ENCODE data around the gene USP53.
A peak's percentile ranks its signal among the peaks of the same experiment; 100 is the strongest.

The USP53 gene

GRCh38 chr4:119299260-119299671 lies 86.8 kb downstream of the USP53 start:
- ATAC-seq = peak; percentile 29
- TF ChIP-seq ZFP30 (CRISPR knock-in tag; IDR thresholded peaks at IDR 0.05) (no peak), PPARA (CRISPR knock-in tag; IDR thresholded peaks at IDR 0.05; ENCODE audit: borderline replicate concordance) (no peak), CSRNP3 (CRISPR knock-in tag; IDR thresholded peaks at IDR 0.05) (no peak), ARNTL (CRISPR knock-in tag; IDR thresholded peaks at IDR 0.05; ENCODE audit: borderline replicate concordance, low read depth) (no peak), ESRRG (CRISPR knock-in tag; IDR thresholded peaks at IDR 0.05) (no peak), ZFP3 (CRISPR knock-in tag; IDR thresholded peaks at IDR 0.05) (no peak), CREB5 (CRISPR knock-in tag; IDR thresholded peaks at IDR 0.05; ENCODE audit: low read depth) (no peak), ZNF70 (CRISPR knock-in tag; IDR thresholded peaks at IDR 0.05) (no peak), ZNF8 (CRISPR knock-in tag; IDR thresholded peaks at IDR 0.05) (no peak), RARB (CRISPR knock-in tag; IDR thresholded peaks at IDR 0.05) (no peak), TCF4 (CRISPR knock-in tag; IDR thresholded peaks at IDR 0.05; ENCODE audit: borderline replicate concordance) (no peak), ISL1 (CRISPR knock-in tag; IDR thresholded peaks at IDR 0.05) (no peak), TOX (CRISPR knock-in tag; IDR thresholded peaks at IDR 0.05; ENCODE audit: borderline replicate concordance) (no peak), PATZ1 (CRISPR knock-in tag; IDR thresholded peaks at IDR 0.05; ENCODE audit: borderline replicate concordance) (no peak), POU6F1 (CRISPR knock-in tag; IDR thresholded peaks at IDR 0.05; ENCODE audit: borderline replicate concordance, low read depth) (no peak)

- TF ChIP-seq ZFP30 (CRISPR knock-in tag; IDR thresholded peaks at IDR 0.05) (no peak), ZNF8 (CRISPR knock-in tag; IDR thresholded peaks at IDR 0.05) (no peak), CREB5 (CRISPR knock-in tag; IDR thresholded peaks at IDR 0.05; ENCODE audit: low read depth) (no peak), ARNTL (CRISPR knock-in tag; IDR thresholded peaks at IDR 0.05; ENCODE audit: borderline replicate concordance, low read depth) (no peak), PATZ1 (CRISPR knock-in tag; IDR thresholded peaks at IDR 0.05; ENCODE audit: borderline replicate concordance) (no peak), PPARA (CRISPR knock-in tag; IDR thresholded peaks at IDR 0.05; ENCODE audit: borderline replicate concordance) (no peak), TCF4 (CRISPR knock-in tag; IDR thresholded peaks at IDR 0.05; ENCODE audit: borderline replicate concordance) (no peak), TOX (CRISPR knock-in tag; IDR thresholded peaks at IDR 0.05; ENCODE audit: borderline replicate concordance) (no peak), ZFP3 (CRISPR knock-in tag; IDR thresholded peaks at IDR 0.05) (no peak), CSRNP3 (CRISPR knock-in tag; IDR thresholded peaks at IDR 0.05) (no peak), SNAI2 (CRISPR knock-in tag; IDR thresholded peaks at IDR 0.05) (no peak), ZC3H10 (CRISPR knock-in tag; IDR thresholded peaks at IDR 0.05) (no peak)
- peak; percentile 4 for ATAC-seq
Observed at GRCh38 chr4:119299741-119300100, 87.2 kb downstream of the USP53 start.
